Esophagus squamous epithelium (tissue), 5 donors: ENCODE results near the gene RMND5B. TPM values are rescaled to one million over a fixed set of nuclear protein-coding genes. Genes with fewer than 3 reads are reported as not detected.
"Not testable (repeated sequence)": the region's sequence is repeated elsewhere in the genome, so short reads cannot be mapped to it uniquely, and the experiment has no call there.

Experiments used
- DNase-seq: peaks from one replicate; lab custom pipeline; 2025; lab: John Stamatoyannopoulos, UW
- H3K27ac ChIP-seq, 4 donors: fragments of 200-600 bp; sonication (generic); one replicate each; pipeline ENCODE4 v1.5.1; 2016 to 2019; ENCODE audit warnings: mild to moderate bottlenecking in 1 of 4
- H3K27me3 ChIP-seq, 4 donors: fragments of 200-600 bp; sonication (generic); 1 replicate in 3 of 4; 2 replicates in 1 of 4; pipeline versions ENCODE4 v1.5.1 to v1.6.0; 2017 to 2021; ENCODE audit warnings: antibody characterized with exemption in 1 of 4
- H3K36me3 ChIP-seq, 3 donors: fragments of 200-600 bp; sonication (generic); one replicate each; pipeline ENCODE4 v1.5.1; 2016 to 2019
- H3K4me1 ChIP-seq, 3 donors: fragments of 200-600 bp; sonication (generic); one replicate each; pipeline ENCODE4 v1.5.1; 2017 to 2019
- H3K4me3 ChIP-seq, 4 donors: fragments of 200-600 bp; sonication (generic); 1 replicate in 3 of 4; 2 replicates in 1 of 4; pipeline ENCODE4 v1.5.1; 2016 to 2019; ENCODE audit warnings: mild to moderate bottlenecking in 2 of 4, moderate library complexity in 1 of 4
- H3K9me3 ChIP-seq, 3 donors: fragments of 200-600 bp; sonication (generic); one replicate each; pipeline ENCODE4 v1.5.1; 2016 to 2019
- POLR2A ChIP-seq, 4 donors: fragments of 450-650 bp; IDR thresholded peaks; one replicate each; pipeline ENCODE4 v1.6.1; 2017; ENCODE audit warnings: antibody characterized with exemption in 4 of 4, mild to moderate bottlenecking in 4 of 4, moderate library complexity in 3 of 4
- WGBS, 2 donors: methylation state at CpG; one replicate each; pipeline ENCODE4 v1.1.5; 2018; 5-methylcytosine and 5-hydroxymethylcytosine counted together
- intact Hi-C: fragments of 100-400 bp; cut with DNase I; formaldehyde crosslinking; loops from one replicate; pipeline ENCODE4 v1.15.0; 2022
- total RNA-seq, 4 donors: library from RNA; depleted of rRNA; stranded (reverse); fragments of >200 nt; gene quantifications; one replicate each; pipeline ENCODE4 v1.1.0, GENCODE V29; 2016
- TF ChIP-seq, protein P1 (sequence below), 6 experiments: fragments of 450-650 bp in 4 of 6; fragments of 200-600 bp in 2 of 6; sonication (generic) in 2 of 6; IDR thresholded peaks; one replicate each; pipeline ENCODE4 v1.5.1; 2016 to 2019; ENCODE audit warnings: antibody characterized with exemption in 6 of 6, mild to moderate bottlenecking in 4 of 6, moderate library complexity in 4 of 6
- donor health status: DM: yes; HTN: yes; CAD: no.

The RMND5B gene
- total RNA-seq, 4 donors from 2014 or later: 43.9 to 88.1 (median 64.4) TPM

DNA sequence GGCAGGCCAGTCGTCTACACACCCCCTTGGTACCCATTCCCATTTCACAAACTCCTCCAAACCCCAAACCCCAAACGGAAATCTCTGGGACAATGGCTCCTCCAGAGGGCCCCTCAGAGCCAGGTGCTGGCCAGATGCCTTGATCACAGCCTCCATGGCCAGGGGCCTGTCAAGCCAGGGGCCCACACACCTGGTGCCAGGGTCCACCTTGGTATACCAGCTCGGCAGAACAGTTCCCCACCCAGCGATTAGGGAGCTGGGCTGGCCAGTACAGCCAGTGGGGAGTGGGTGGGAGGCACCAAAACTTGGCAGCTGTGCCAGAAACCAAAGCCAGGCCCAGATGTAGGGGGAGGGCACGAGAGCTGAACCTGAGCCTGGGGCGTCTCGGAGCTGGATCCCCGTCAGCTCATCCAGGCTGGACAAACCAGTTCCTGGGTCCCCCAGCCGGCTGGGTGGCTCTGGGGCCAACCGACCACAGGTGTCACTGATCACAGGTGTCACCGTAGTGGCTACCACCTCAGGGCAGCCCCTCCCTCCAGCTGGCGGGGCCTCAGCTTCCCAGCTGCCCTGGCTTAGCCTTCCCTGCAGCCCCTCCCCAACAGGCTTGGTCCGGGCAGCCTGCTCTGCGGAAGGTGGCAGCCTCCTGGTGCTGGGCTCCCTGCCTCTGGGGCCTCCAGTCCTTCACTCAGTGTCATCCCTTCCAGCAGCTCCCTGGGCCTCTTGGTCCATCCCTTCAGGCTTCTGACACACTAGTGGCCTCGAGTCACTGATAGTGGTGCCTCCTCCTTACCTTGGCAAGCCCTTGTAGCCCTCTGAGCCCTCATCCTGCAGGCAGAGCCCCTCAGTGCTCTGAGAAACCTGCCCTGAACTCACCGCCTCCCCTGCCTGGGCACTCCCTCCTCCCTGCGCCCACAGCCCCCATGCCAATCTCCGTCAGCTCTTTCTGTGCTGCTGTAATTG is 6.6 kb upstream of the RMND5B start:
- peak overlapping the region in 1 of 4 donors; percentile 7 for H3K4me3 ChIP-seq
- peak overlapping the region; percentile 72 to 91 (median 84) for H3K27ac ChIP-seq
- no peaks in the 10 kb centered on the region for H3K9me3 ChIP-seq
- 24 to 44% methylated on average over 5 to 12 of the region's 18 CpGs for WGBS, 2 donors
- no peak for DNase-seq
- no peaks in the 10 kb centered on the region for H3K27me3 ChIP-seq
- TF ChIP-seq POLR2A (IDR thresholded peaks at IDR 0.05): no peak
- TF ChIP-seq, protein P1, sequence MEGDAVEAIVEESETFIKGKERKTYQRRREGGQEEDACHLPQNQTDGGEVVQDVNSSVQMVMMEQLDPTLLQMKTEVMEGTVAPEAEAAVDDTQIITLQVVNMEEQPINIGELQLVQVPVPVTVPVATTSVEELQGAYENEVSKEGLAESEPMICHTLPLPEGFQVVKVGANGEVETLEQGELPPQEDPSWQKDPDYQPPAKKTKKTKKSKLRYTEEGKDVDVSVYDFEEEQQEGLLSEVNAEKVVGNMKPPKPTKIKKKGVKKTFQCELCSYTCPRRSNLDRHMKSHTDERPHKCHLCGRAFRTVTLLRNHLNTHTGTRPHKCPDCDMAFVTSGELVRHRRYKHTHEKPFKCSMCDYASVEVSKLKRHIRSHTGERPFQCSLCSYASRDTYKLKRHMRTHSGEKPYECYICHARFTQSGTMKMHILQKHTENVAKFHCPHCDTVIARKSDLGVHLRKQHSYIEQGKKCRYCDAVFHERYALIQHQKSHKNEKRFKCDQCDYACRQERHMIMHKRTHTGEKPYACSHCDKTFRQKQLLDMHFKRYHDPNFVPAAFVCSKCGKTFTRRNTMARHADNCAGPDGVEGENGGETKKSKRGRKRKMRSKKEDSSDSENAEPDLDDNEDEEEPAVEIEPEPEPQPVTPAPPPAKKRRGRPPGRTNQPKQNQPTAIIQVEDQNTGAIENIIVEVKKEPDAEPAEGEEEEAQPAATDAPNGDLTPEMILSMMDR (IDR thresholded peaks at IDR 0.05): no peak
- peaks cover 0 to 37% (median 8%) of the 10 kb centered on the region in 3 donors for H3K36me3 ChIP-seq
- H3K4me1 ChIP-seq: peaks cover 26 to 90% (median 43%) of the 10 kb centered on the region in 3 donors
- intact Hi-C loops: no loop called here

DNA sequence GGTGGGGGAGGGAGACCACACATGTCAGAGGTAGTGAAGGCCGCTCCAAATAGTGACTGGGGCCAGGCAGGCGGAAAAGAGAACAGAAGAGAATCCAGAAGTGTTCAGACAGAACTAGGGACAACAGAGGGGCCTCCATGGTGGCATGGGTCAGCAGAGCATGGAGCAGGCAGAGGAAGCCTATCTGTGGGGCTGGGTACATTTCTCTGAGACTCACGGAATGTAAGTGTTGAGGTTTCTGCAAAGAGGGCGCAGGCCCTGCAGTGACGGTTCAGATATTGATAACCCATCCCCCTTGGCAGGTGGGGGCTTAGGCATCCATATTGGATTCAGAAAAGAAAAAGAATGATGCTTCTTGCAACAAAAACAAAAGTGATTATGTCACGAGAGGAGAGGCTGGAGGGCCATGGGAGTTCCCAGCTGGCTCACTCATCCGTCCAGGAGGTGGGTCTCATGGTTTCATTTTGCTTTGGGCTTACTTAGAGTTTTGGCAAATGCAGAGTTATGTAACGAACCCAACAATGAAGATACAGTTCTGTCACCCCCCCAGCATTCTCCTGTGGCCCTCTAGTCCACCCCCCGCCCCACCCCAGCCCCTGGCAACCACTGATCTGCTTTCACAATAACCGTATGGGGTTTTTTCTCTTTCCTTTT is 5.4 kb upstream of the RMND5B start:
- no peaks in the 10 kb centered on the region for H3K27me3 ChIP-seq
- intact Hi-C loops: no loop called here
- peak overlapping the region; percentile 72 to 91 (median 84) for H3K27ac ChIP-seq
- H3K9me3 ChIP-seq: no peaks in the 10 kb centered on the region
- H3K4me3 ChIP-seq: no peak overlapping the region
- DNase-seq: no peak
- peaks cover 0 to 27% (median 8%) of the 10 kb centered on the region in 3 donors for H3K36me3 ChIP-seq
- no peak for TF ChIP-seq POLR2A (IDR thresholded peaks at IDR 0.05)
- TF ChIP-seq, protein P1 (IDR thresholded peaks at IDR 0.05): no peak
- peaks cover 36 to 90% (median 43%) of the 10 kb centered on the region in 3 donors for H3K4me1 ChIP-seq
- WGBS, 2 donors: 62 to 67% methylated on average over 9 to 10 of the region's 10 CpGs

DNA sequence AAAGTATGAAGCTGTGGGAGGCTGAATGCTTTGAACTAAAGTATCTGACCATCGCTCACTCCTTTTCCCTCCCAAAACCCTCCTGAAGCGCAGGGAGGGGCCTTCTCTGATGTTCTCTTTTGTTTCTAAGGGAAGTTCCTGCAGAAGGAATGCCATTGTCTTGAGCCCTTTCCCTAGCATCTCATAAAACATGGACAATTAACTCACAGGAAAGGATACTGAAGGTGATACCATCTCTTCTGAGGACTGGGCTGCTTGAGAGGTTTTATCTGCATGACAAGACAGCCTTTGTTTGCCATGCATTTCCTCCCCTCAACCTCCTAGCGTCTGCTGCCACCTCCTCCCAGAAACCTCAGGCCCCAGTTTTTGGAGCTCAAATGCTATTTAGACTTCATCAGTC is 4.3 kb upstream of the RMND5B start:
- no peak for TF ChIP-seq POLR2A (IDR thresholded peaks at IDR 0.05)
- TF ChIP-seq, protein P1 (IDR thresholded peaks at IDR 0.05): no peak
- no peak overlapping the region for H3K4me3 ChIP-seq
- 68 to 71% methylated on average over 3 of the region's 3 CpGs for WGBS, 2 donors
- H3K9me3 ChIP-seq: no peaks in the 10 kb centered on the region
- intact Hi-C loops: no loop called here
- no peak for DNase-seq
- peaks cover 0 to 16% (median 7%) of the 10 kb centered on the region in 3 donors for H3K36me3 ChIP-seq
- H3K27me3 ChIP-seq: no peaks in the 10 kb centered on the region
- peaks cover 32 to 81% (median 33%) of the 10 kb centered on the region in 3 donors for H3K4me1 ChIP-seq
- H3K27ac ChIP-seq: peak overlapping the region in 1 of 4 donors; percentile 48

DNA sequence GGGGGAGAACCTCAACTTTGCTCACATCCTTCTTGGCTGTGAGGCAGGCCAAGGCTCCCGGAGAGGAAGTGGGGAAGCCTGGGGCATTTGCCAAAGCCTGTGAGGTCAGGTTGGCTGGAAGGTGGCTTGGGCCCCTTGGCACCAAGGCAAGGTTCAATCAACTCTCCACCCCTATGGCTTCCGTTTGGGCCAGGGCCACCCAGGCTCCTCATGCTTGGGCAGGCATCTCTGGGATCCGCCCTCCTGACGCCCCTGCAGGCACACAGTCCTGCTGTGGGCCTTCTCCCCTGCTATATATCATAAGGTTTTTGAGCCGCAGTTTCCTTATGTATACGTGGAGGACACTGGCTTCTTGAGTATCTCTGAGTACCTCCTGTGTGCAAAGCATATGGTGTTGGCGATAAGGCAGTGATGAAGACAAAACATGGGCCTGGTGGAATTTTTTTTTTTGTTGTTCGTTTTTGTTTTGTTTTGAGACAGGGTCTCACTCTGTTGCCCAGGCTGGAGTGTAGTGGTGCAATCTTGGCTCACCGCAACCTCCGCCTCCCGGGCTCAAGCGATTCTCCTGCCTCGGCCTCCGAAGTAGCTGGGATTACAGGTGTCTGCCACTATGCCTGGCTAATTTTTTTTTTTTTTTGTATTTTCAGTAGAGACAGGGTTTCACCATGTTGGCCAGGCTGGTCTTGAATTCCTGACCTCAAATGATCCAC is 3.4 kb upstream of the RMND5B start:
- H3K4me3 ChIP-seq: not testable (repeated sequence)
- H3K27ac ChIP-seq: peak overlapping the region in 2 of 4 donors; percentile 10 to 48
- WGBS, 2 donors: 71 to 91% methylated on average over 8 to 13 of the region's 14 CpGs

DNA sequence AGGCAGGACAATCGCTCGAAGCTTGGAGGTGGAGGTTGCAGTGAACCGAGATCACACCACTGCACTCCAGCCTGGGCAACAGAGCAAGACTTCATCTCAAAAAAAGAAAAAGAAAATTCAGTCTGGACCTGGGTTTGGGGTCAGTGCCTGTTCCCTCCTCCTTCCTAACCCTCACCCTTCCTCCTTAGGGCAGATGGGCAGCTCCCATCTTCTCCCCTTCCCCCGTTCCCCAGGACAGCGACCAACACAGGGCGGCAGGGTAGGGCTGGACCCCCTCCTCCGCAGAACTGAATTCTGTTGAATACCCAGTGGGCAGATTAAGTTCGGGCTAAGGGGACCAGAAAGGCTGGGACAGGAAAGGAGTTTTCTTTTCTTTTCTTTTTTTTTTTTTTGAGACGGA is 1.5 kb upstream of the RMND5B start:
- Histone ChIP-seq H3K9me3 (no peaks in the 10 kb centered on the region), H3K36me3 (peaks cover 0 to 13% (median 0%) of the 10 kb centered on the region in 3 donors), H3K27me3 (no peaks in the 10 kb centered on the region), H3K4me3 (no peak overlapping the region), H3K4me1 (peaks cover 16 to 75% (median 32%) of the 10 kb centered on the region in 3 donors), H3K27ac (peak overlapping the region in 2 of 4 donors; percentile 45 to 97)
- TF ChIP-seq, protein P1 (IDR thresholded peaks at IDR 0.05): no peak
- TF ChIP-seq POLR2A (IDR thresholded peaks at IDR 0.05): no peak
- no peak for DNase-seq
- intact Hi-C loops: no loop called here
- 74 to 76% methylated on average over 7 to 9 of the region's 9 CpGs for WGBS, 2 donors

More for the DNA sequence above, 3.4 kb upstream of the RMND5B start:
- intact Hi-C loops, H3K9me3 ChIP-seq, H3K36me3 ChIP-seq, H3K27me3 ChIP-seq, DNase-seq: not testable (repeated sequence)
- H3K4me1 ChIP-seq: peaks cover 28 to 81% (median 36%) of the 10 kb centered on the region in 3 donors

DNA sequence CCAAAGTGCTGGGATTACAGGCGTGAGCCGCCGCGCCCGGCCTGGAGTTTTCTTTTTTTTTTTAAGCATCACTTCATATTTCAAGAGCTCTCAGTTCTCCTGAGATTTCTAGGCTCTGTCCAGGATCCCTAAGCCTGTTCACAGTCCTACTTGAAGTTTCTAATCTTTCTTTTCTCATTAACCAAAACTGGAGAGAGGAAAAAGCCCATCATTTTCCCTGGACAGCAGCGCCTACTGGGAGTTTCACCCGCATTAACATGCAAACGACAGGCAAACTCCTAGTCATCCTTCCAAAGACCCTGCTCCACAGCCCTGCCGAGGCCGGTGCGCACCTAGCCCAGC is 609 bp upstream of the RMND5B start:
- DNase-seq, H3K9me3 ChIP-seq, H3K27me3 ChIP-seq, intact Hi-C loops: not testable (repeated sequence)
- H3K36me3 ChIP-seq: peaks cover 0 to 22% (median 0%) of the 10 kb centered on the region in 3 donors
- H3K4me1 ChIP-seq: peaks cover 8 to 66% (median 22%) of the 10 kb centered on the region in 3 donors
- peak overlapping the region; percentile 69 to 96 (median 91) for H3K4me3 ChIP-seq
- H3K27ac ChIP-seq: peak overlapping the region; percentile 93 to 98 (median 97)
- WGBS, 2 donors: 8 to 22% methylated on average over 8 to 11 of the region's 11 CpGs
